HFFc6 (cell line): Measurements from ENCODE around the gene DHRS2. TPM values are rescaled to one million over a fixed set of nuclear protein-coding genes. Genes with fewer than 3 reads are reported as not detected.

ENCODE experiments used
- DNase-seq: peaks from one replicate; pipeline ENCODE4 v3.0.0-alpha.2; 2018
- H3K27ac Mint-ChIP-seq: 2 replicates; pipeline ENCODE4 v1.8.0; 2020; ENCODE audit warnings: mild to moderate bottlenecking, mixed read lengths
- H3K27me3 Mint-ChIP-seq: 2 replicates; pipeline ENCODE4 v1.8.0; 2021; ENCODE audit warnings: mild to moderate bottlenecking, moderate library complexity, mixed read lengths; ENCODE audit not compliant: insufficient read depth
- H3K36me3 Mint-ChIP-seq: 2 replicates; pipeline ENCODE4 v1.8.0; 2021; ENCODE audit warnings: low read depth, mixed read lengths
- H3K4me1 Mint-ChIP-seq: 2 replicates; pipeline ENCODE4 v1.8.0; 2020; ENCODE audit warnings: low read depth, mixed read lengths
- H3K4me3 Mint-ChIP-seq: 2 replicates; pipeline ENCODE4 v1.8.0; 2020; ENCODE audit warnings: mild to moderate bottlenecking, moderate library complexity, mixed read lengths
- H3K9me3 Mint-ChIP-seq: 2 replicates; pipeline ENCODE4 v1.8.0; 2020; ENCODE audit warnings: mild to moderate bottlenecking, mixed read lengths
- total RNA-seq, 6 experiments: library from RNA; stranded (reverse); fragmentation: NEBNext Ultra II Directional; extraction: Animal tissue kit (Norgen Biotek cat#: 25700); gene quantifications; 2 replicates in 1 of 6; 3 replicates in 5 of 6; pipeline ENCODE4 v1.2.3, GENCODE V29; 2021
- TF ChIP-seq, protein P1 (sequence below): fragments of 200-600 bp; sonication (generic); IDR thresholded peaks from 2 replicates; pipeline ENCODE4 v1.5.0; 2021; ENCODE audit warnings: antibody characterized with exemption, mild to moderate bottlenecking

DHRS2 gene
- total RNA-seq, 6 experiments from 2014 or later = 0.31 to 0.91 (median 0.51) TPM

DNA sequence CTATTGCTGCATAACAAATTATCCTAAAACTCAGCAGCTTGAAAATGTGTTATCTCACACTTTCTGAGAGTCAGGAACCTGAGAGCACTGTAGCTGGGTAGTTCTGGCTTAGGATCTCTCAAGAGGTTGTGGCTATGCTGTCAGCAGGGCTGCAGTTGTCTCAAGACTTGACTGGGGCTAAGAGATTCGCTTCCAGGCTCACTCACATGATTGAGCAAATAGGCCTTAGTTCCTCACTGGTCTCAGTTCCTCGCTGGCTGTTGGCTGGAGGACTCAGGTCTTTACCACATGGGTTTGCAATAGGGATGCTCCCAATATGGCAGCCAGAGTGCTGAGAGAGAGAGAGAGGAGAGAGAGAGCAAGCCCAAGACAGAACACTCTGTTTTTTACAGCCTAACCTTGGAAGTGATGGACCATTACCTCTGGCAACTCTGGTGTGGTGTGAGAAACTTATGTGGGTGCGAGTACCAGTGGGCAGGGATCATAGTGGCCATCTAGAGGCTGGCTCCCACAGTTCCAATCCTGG, 15.9 kb upstream of the DHRS2 start:
- Mint-ChIP-seq H3K9me3 (peaks cover 10% of the 10 kb centered on the region), H3K27me3 (peaks cover 1% of the 10 kb centered on the region), H3K36me3 (no peaks in the 10 kb centered on the region), H3K27ac (no peak overlapping the region), H3K4me3 (no peak overlapping the region), H3K4me1 (no peaks in the 10 kb centered on the region)
- TF ChIP-seq, protein P1, sequence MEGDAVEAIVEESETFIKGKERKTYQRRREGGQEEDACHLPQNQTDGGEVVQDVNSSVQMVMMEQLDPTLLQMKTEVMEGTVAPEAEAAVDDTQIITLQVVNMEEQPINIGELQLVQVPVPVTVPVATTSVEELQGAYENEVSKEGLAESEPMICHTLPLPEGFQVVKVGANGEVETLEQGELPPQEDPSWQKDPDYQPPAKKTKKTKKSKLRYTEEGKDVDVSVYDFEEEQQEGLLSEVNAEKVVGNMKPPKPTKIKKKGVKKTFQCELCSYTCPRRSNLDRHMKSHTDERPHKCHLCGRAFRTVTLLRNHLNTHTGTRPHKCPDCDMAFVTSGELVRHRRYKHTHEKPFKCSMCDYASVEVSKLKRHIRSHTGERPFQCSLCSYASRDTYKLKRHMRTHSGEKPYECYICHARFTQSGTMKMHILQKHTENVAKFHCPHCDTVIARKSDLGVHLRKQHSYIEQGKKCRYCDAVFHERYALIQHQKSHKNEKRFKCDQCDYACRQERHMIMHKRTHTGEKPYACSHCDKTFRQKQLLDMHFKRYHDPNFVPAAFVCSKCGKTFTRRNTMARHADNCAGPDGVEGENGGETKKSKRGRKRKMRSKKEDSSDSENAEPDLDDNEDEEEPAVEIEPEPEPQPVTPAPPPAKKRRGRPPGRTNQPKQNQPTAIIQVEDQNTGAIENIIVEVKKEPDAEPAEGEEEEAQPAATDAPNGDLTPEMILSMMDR = no peak
- DNase-seq = no peak

DNA sequence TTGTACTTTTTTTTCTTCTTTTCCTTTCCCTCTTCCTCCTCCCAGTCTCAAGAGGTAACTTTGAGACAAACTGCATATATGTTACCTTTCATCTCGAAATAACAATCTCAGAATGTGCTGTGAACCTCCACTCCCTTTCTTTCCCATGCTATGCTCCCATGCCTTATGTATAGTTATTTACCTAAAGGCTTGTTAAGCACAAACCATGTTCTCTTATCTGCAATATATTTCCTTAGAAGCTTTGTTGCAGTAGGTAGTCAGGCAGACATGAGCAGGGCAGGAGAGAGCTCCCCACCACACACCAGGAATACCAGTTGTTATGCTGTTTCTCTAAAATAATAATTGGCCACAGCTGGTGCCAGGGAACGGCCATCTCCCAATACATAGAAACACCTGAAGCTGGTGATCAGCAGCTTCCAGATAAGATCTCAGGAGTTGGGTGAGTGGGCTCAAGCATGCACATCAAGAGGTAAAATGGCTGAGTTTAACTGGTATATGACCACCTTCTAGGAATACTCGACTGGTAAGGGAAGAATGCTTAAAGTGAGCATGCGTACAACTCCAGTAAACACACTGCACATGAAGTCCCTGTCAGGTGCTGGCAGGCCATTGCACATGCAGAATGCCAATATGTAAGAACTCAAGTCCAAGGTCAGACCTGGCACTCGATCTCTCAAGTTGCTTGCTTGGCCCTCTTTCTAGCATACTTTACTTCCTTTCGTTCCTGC, 14.8 kb upstream of the DHRS2 start:
- H3K27me3 Mint-ChIP-seq = peaks cover 1% of the 10 kb centered on the region
- DNase-seq = no peak
- H3K4me1 Mint-ChIP-seq = no peaks in the 10 kb centered on the region
- TF ChIP-seq, protein P1 = no peak
- H3K36me3 Mint-ChIP-seq = no peaks in the 10 kb centered on the region
- no peak overlapping the region for H3K27ac Mint-ChIP-seq
- H3K9me3 Mint-ChIP-seq = peaks cover 17% of the 10 kb centered on the region
- H3K4me3 Mint-ChIP-seq = no peak overlapping the region

DNA sequence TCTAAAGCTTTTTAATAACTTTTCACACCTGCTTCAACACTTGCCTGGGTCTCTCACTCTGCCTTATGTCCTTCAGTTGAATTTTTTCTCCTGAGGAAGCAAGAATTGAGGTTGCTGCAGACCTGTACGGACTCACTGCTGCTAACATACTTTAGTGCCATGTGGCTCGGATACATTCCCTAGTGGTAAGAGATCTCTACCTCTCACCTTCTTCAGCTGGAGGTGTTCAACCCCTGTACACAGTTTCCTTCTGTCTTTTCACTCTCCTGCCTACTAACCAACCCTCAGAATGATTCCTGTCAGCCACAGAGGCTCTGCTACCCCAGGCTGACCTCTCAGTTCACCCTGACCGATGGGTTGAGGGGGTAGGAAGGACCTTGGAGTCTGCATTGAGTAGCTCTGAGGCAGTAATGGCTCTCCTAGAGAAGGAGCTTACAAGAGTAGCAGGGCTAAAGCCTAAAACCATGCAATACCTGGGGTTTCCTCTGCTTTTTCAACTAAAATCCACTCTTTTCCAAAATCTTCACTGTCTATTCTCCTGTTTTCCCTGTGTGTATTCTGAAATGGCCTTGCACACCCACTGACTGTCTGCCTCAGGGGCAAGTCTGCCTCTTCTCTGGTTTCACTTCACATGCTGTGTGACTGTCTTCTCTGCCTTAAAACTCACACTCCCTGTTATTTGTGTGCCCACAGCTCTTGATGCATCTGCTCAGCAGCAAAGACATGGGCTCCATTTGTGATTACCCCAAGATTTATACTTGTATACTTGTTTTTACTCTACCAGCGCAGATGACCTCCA, 14.0 kb upstream of the DHRS2 start:
- H3K36me3 Mint-ChIP-seq = no peaks in the 10 kb centered on the region
- H3K4me3 Mint-ChIP-seq = no peak overlapping the region
- no peak overlapping the region for H3K27ac Mint-ChIP-seq
- peaks cover 1% of the 10 kb centered on the region for H3K27me3 Mint-ChIP-seq
- TF ChIP-seq, protein P1 = no peak
- no peaks in the 10 kb centered on the region for H3K4me1 Mint-ChIP-seq
- no peak for DNase-seq
- H3K9me3 Mint-ChIP-seq = peaks cover 17% of the 10 kb centered on the region

DNA sequence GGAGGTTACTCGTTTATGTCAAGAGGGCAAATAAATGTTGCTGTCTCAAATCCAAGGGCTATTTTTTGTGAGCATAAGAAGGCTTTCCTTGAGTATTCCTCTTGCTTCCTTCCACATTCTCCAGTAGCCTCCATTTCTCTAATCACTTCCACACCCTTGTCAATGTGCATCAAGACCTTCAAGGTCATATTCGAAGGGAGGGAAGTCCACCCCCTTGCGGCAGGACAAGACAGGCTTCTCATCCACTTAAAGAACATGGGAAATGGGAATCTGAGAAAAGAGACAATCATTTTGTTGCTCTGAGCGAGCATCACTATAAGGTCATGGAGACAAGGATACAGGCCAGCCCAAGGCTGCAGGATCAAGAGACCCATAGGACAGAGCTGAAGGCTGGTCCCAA, 13.2 kb upstream of the DHRS2 start:
- Mint-ChIP-seq H3K27ac (no peak overlapping the region), H3K36me3 (no peaks in the 10 kb centered on the region), H3K4me1 (no peaks in the 10 kb centered on the region; the same call in 1 of the 2 replicates), H3K4me3 (no peak overlapping the region), H3K27me3 (peaks cover 1% of the 10 kb centered on the region), H3K9me3 (peaks cover 17% of the 10 kb centered on the region)
- TF ChIP-seq, protein P1 = no peak
- DNase-seq = no peak

DNA sequence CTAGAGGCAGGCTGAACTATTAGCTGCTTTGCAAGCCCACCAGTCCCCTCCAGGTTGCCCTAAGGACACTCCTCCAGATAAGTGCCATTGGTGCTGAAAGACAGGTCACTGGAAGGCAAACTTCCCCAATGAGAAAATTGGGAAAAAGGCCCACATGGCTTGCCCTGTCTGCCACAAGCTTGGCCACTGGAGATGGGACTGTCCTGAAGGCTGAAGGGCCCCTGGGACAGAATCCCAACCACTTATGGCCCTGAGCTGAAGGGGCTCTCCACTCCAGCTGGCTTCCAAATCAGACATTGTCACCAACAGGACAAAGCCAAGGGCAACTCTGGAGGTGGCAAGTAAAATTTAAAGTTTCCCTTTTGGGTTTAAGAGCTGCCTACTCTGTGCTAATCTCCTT, 12.2 kb upstream of the DHRS2 start:
- Mint-ChIP-seq H3K4me3 (no peak overlapping the region), H3K27ac (no peak overlapping the region), H3K4me1 (no peaks in the 10 kb centered on the region; the same call in 1 of the 2 replicates), H3K27me3 (peaks cover 1% of the 10 kb centered on the region), H3K36me3 (no peaks in the 10 kb centered on the region), H3K9me3 (peaks cover 17% of the 10 kb centered on the region)
- TF ChIP-seq, protein P1 = no peak
- no peak for DNase-seq
